Rectal smooth muscle tissue (tissue), 1 donor: ENCODE measurements around the gene RSPO1.
"Not testable (repeated sequence)": the region's sequence is repeated elsewhere in the genome, so short reads cannot be mapped to it uniquely, and the experiment has no call there.

ENCODE experiments used
- H3K27ac ChIP-seq: one replicate; pipeline ENCODE4 v1.7.0; 2013; ENCODE audit warnings: low read depth, low read length, inconsistent platforms
- H3K27me3 ChIP-seq: one replicate; pipeline ENCODE4 v1.7.0; 2013; ENCODE audit warnings: low read length; ENCODE audit not compliant: control insufficient read depth, insufficient read depth
- H3K36me3 ChIP-seq: one replicate; pipeline ENCODE4 v1.7.0; 2013; ENCODE audit warnings: low read length; ENCODE audit not compliant: control insufficient read depth, insufficient read depth
- H3K4me1 ChIP-seq: one replicate; pipeline ENCODE4 v1.7.0; 2013; ENCODE audit warnings: low read length; ENCODE audit not compliant: control insufficient read depth, insufficient read depth
- H3K4me3 ChIP-seq: one replicate; pipeline ENCODE4 v1.7.0; 2013; ENCODE audit warnings: low read length
- H3K9ac ChIP-seq: one replicate; pipeline ENCODE4 v1.7.0; 2013; ENCODE audit warnings: low read length

The RSPO1 gene, protein sequence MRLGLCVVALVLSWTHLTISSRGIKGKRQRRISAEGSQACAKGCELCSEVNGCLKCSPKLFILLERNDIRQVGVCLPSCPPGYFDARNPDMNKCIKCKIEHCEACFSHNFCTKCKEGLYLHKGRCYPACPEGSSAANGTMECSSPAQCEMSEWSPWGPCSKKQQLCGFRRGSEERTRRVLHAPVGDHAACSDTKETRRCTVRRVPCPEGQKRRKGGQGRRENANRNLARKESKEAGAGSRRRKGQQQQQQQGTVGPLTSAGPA

DNA sequence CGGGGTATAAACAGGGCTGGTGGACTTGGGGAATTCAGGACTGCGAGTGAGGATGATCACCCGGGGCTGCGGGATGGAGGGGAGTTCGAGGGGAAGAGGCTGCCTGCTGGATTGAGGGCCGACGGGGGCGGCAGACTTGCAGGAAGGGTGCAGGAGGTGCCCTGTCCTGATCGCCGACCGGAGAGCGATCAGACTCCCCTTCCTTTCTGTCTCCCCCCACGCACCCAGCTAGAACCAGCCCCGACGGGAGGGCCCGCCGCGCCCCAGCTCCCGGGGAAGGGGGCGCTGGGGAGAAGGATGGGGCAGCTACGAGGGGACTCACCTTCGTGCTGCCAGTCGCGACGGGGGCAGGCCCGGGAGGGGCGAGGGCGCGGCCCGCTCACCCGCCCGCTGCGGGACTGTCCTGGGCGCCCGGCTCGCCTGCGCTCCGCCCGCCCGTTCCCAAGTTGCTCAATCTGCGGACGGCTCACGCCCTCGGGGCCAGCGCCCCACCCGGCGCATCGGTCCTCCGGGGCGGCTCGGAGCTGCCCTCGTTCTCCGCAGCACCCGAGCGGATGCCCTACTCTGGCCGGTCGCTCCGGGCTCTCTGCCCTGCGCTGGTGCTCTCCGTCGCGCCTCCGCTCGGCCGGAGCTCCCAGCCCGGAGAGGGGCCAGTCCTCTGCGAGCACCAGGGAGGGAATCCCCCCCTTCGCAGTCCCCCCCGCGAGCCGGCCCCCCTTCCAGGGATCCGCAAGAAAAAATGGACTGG, at the start of gene RSPO1:
Gene RSPO1 (minus strand): TSS at position 649 of the 748 bp plus-strand sequence. CDS start 5,231 bp downstream, outside the sequence.
- Histone ChIP-seq H3K36me3 (no peaks in the 10 kb centered on the region), H3K9ac (no peak within 1 kb of the TSS), H3K4me1 (no peaks in the 10 kb centered on the region), H3K27ac (no peak within 1 kb of the TSS), H3K27me3 (peaks cover 32% of the 10 kb centered on the region), H3K4me3 (peak within 1 kb of the TSS; percentile 55)

- peaks cover 26% of the 10 kb centered on the region for H3K36me3 ChIP-seq
- H3K27me3 ChIP-seq, H3K4me3 ChIP-seq, H3K9ac ChIP-seq, H3K27ac ChIP-seq, H3K4me1 ChIP-seq: not testable (repeated sequence)
These were observed 49.5 kb upstream of the RSPO1 start for GRCh38 chr1:37684182-37684581.

GRCh38 chr1:37682334-37682987, 47.8 kb upstream of the RSPO1 start:
- Histone ChIP-seq H3K4me1 (no peaks in the 10 kb centered on the region), H3K27me3 (no peaks in the 10 kb centered on the region), H3K27ac (no peak overlapping the region), H3K9ac (no peak overlapping the region), H3K4me3 (no peak overlapping the region), H3K36me3 (peaks cover 26% of the 10 kb centered on the region)

GRCh38 chr1:37680933-37681332, 46.2 kb upstream of the RSPO1 start:
- no peak overlapping the region for H3K27ac ChIP-seq
- H3K27me3 ChIP-seq, result no peaks in the 10 kb centered on the region
- peaks cover 20% of the 10 kb centered on the region for H3K36me3 ChIP-seq

DNA sequence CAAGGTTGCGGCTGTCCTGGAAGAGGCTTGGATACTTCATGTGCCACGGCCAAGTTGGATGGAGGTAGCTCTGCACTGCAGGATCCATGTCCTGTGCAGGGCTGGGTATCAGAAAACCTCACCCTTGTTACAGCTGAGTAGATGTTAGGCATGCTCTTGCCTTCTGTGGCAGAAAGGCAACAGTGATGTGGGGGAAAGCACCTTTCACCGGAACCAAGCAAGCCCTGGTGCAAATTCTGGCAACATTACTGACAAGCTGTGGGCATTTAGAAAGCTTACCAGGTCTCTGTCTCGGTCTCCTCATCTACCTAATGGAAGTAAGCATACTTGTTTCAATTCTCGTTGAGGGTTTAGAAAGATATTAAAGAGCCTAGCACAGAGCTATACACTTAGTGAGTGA, 43.1 kb upstream of the RSPO1 start:
- Histone ChIP-seq H3K4me1 (peaks cover 15% of the 10 kb centered on the region), H3K27ac (no peak overlapping the region), H3K27me3 (no peaks in the 10 kb centered on the region), H3K9ac (no peak overlapping the region), H3K4me3 (no peak overlapping the region), H3K36me3 (peaks cover 6% of the 10 kb centered on the region)

More at GRCh38 chr1:37680933-37681332, 46.2 kb upstream of the RSPO1 start:
- Histone ChIP-seq H3K4me3 (no peak overlapping the region), H3K9ac (no peak overlapping the region), H3K4me1 (peaks cover 10% of the 10 kb centered on the region)

- Histone ChIP-seq H3K27ac (no peak overlapping the region), H3K9ac (no peak overlapping the region), H3K36me3 (peaks cover 3% of the 10 kb centered on the region), H3K27me3 (no peaks in the 10 kb centered on the region), H3K4me1 (peaks cover 15% of the 10 kb centered on the region), H3K4me3 (no peak overlapping the region)
These were observed 42.4 kb upstream of the RSPO1 start for GRCh38 chr1:37677143-37677439.

- Histone ChIP-seq H3K36me3 (peaks cover 3% of the 10 kb centered on the region), H3K4me1 (peaks cover 15% of the 10 kb centered on the region), H3K9ac (no peak overlapping the region), H3K27me3 (no peaks in the 10 kb centered on the region), H3K27ac (peak overlapping the region; percentile 45), H3K4me3 (no peak overlapping the region)
These were observed 41.8 kb upstream of the RSPO1 start for GRCh38 chr1:37676281-37677142.

- peaks cover 15% of the 10 kb centered on the region for H3K4me1 ChIP-seq
- H3K36me3 ChIP-seq, result no peaks in the 10 kb centered on the region
These were observed 39.2 kb upstream of the RSPO1 start for GRCh38 chr1:37673920-37674319.

DNA sequence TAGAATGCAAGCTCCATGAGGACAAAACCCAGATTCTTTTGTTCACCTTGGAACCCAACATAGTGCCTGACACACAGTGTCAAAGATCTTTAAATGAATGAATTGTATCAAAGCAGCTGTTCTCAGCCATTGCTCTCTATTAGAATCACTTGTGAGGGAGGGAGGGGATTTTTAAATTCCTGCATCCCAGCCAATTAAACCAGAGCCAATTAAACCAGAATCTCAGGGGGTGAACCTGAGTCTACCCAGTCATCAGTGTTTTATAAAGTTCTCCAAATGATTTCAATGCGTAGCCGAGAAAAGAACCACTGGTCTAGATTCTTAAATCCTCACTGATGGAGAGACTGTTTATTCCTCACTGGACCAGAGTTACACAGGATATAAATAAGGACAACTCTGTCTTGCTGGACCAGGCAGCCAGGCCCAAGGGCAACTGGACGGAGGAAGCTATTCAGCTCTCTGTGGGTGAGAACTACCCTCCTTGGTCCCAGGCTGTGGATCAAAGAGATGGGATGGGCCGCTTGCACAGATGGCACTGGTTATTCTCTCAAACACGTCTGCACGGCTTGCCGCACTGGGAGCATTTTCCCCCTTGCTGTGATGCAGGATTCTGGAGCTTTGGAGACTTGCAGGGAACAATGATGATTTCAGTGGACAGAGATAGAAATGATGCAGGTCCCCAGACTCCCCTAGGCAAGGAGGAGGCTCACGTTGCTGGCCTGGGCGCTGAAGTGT, 37.6 kb upstream of the RSPO1 start:
- H3K4me3 ChIP-seq, result no peak overlapping the region
- H3K27ac ChIP-seq, result no peak overlapping the region
- no peaks in the 10 kb centered on the region for H3K27me3 ChIP-seq
- H3K36me3 ChIP-seq, result no peaks in the 10 kb centered on the region
- H3K4me1 ChIP-seq, result peaks cover 18% of the 10 kb centered on the region
- no peak overlapping the region for H3K9ac ChIP-seq

More at GRCh38 chr1:37673920-37674319, 39.2 kb upstream of the RSPO1 start:
- no peaks in the 10 kb centered on the region for H3K27me3 ChIP-seq
- H3K4me3 ChIP-seq, result no peak overlapping the region
- H3K27ac ChIP-seq, result no peak overlapping the region
- no peak overlapping the region for H3K9ac ChIP-seq

DNA sequence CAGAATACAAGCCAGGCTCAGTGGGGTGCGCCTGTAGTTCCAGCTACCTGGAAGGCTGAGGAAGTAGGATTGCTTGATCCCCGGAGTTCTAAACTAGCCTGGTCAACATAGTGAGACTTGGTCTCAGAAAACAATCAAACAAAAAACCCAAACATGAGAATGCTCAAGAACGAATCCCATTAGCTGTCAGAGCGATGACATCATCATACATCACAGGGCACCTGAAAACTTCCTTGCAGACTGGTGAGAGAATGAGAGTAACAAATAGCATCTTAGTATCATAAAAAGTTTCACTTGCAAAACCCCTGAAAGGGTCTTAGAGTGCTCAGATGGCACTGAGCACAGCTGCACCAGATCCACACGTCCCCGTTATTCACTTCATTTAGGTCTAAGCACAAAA, 36.6 kb upstream of the RSPO1 start:
- H3K4me1 ChIP-seq, result peaks cover 21% of the 10 kb centered on the region
- H3K4me3 ChIP-seq, result no peak overlapping the region
- no peak overlapping the region for H3K9ac ChIP-seq
- no peak overlapping the region for H3K27ac ChIP-seq
- H3K27me3 ChIP-seq, result no peaks in the 10 kb centered on the region
- H3K36me3 ChIP-seq, result no peaks in the 10 kb centered on the region

DNA sequence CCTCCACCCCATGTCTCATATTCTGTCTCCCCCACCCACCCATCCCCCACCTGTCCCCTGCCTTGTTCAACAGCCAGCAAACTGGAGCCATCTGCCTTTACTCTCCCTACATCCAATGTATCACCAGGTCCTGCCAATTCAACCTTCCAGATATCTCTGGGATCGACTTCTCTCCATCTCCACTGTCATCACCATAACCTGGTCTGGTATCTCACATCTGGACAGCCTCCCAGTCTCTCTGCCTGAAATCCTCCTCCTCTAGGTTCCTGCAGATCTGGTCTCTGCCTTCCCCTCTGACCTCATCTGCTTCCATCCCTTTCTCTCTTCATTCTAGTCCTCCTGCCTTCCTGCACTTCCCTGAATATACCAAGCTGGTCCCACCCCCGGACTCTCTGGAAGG, 35.4 kb upstream of the RSPO1 start:
- peaks cover 14% of the 10 kb centered on the region for H3K4me1 ChIP-seq
- no peak overlapping the region for H3K4me3 ChIP-seq
- no peaks in the 10 kb centered on the region for H3K36me3 ChIP-seq
- H3K9ac ChIP-seq, result no peak overlapping the region
- no peak overlapping the region for H3K27ac ChIP-seq
- H3K27me3 ChIP-seq, result no peaks in the 10 kb centered on the region
